Endodermal cell (in vitro differentiated cells): ENCODE measurements around the gene YARS1. TPM values are rescaled to one million over a fixed set of nuclear protein-coding genes. Genes with fewer than 3 reads are reported as not detected.

ENCODE experiments used
- DNase-seq: peaks from one replicate; pipeline ENCODE4 v3.0.0-alpha.2; 2017
- H3K27ac ChIP-seq: 2 replicates; pipeline ENCODE4 v1.5.1; 2013; ENCODE audit warnings: mild to moderate bottlenecking, low read depth, low read length, moderate library complexity
- H3K27me3 ChIP-seq: 2 replicates; pipeline ENCODE4 v1.6.1; 2013; ENCODE audit warnings: mild to moderate bottlenecking, low read length, moderate library complexity; ENCODE audit not compliant: insufficient read depth, control insufficient read depth, poor library complexity, severe bottlenecking
- H3K36me3 ChIP-seq: 2 replicates; pipeline ENCODE4 v1.7.0; 2013; ENCODE audit warnings: mild to moderate bottlenecking, low read length, moderate library complexity; ENCODE audit not compliant: control insufficient read depth, insufficient read depth
- H3K4me1 ChIP-seq: one replicate; pipeline ENCODE4 v1.7.0; 2013; ENCODE audit warnings: low read length; ENCODE audit not compliant: control insufficient read depth, insufficient read depth
- H3K4me3 ChIP-seq: 2 replicates; pipeline ENCODE4 v1.5.1; 2013; ENCODE audit warnings: mild to moderate bottlenecking, low read length, moderate library complexity
- H3K9ac ChIP-seq: 2 replicates; pipeline ENCODE4 v1.6.1; 2013; ENCODE audit warnings: mild to moderate bottlenecking, low read length, moderate library complexity; ENCODE audit not compliant: poor library complexity, severe bottlenecking; ENCODE audit errors: extremely low read depth
- H3K9me3 ChIP-seq: 2 replicates; pipeline ENCODE4 v1.6.1; 2013; ENCODE audit warnings: mild to moderate bottlenecking, low read length, moderate library complexity; ENCODE audit not compliant: control insufficient read depth
- H3K27ac Mint-ChIP-seq: 2 replicates; pipeline ENCODE4 v1.8.0; 2020; ENCODE audit warnings: mixed read lengths
- H3K27me3 Mint-ChIP-seq: 2 replicates; pipeline ENCODE4 v1.8.0; 2021; ENCODE audit warnings: mild to moderate bottlenecking, mixed read lengths; ENCODE audit not compliant: insufficient read depth
- H3K36me3 Mint-ChIP-seq: 2 replicates; pipeline ENCODE4 v1.8.0; 2020; ENCODE audit warnings: low read depth, mixed read lengths
- H3K4me1 Mint-ChIP-seq: 2 replicates; pipeline ENCODE4 v1.8.0; 2020; ENCODE audit warnings: mixed read lengths
- H3K4me3 Mint-ChIP-seq: 2 replicates; pipeline ENCODE4 v1.8.0; 2020; ENCODE audit warnings: mild to moderate bottlenecking, moderate library complexity, mixed read lengths
- H3K9me3 Mint-ChIP-seq: 2 replicates; pipeline ENCODE4 v1.8.0; 2020; ENCODE audit warnings: mild to moderate bottlenecking, mixed read lengths
- CTCF ChIP-seq: fragments of 200-600 bp; sonication (generic); conservative IDR thresholded peaks from 2 replicates; pipeline ENCODE4 v1.5.0; 2021; ENCODE audit warnings: antibody characterized with exemption, mild to moderate bottlenecking
- WGBS, 2 experiments: methylation state at CpG; one replicate each; pipeline versions ENCODE4 v1.1.5 to v1.1.7; 2013; ENCODE audit warnings: missing lambda C conversion rate in 2 of 2, mixed read lengths in 1 of 2; ENCODE audit not compliant: insufficient coverage in 1 of 2, insufficient read length in 1 of 2; 5-methylcytosine and 5-hydroxymethylcytosine counted together
- total RNA-seq, 2 donors: library from RNA; stranded (reverse); fragmentation: NEBNext Ultra II Directional in 1 of 2; extraction: Animal tissue kit (Norgen Biotek cat#: 25700) in 1 of 2; gene quantifications; 2 replicates in 1 of 2; 3 replicates in 1 of 2; pipeline ENCODE4 v1.2.1, GENCODE V29; 2021

YARS1 gene
- total RNA-seq, 2 donors from 2014 or later = 141 to 154 TPM

- Mint-ChIP-seq H3K4me1 (no peaks in the 10 kb centered on the region), H3K27me3 (no peaks in the 10 kb centered on the region), H3K36me3 (peaks cover 82% of the 10 kb centered on the region), H3K9me3 (no peaks in the 10 kb centered on the region), H3K27ac (no peak overlapping the region), H3K4me3 (no peak overlapping the region)
- Histone ChIP-seq H3K27ac (no peak overlapping the region), H3K9me3 (no peaks in the 10 kb centered on the region), H3K4me1 (peaks cover 10% of the 10 kb centered on the region), H3K36me3 (peaks cover 98% of the 10 kb centered on the region), H3K9ac (no peak overlapping the region), H3K27me3 (no peaks in the 10 kb centered on the region), H3K4me3 (no peak overlapping the region)
- no peak for TF ChIP-seq CTCF
- DNase-seq = peak; percentile 40
- 94 to 97% methylated on average over 5 of the region's 5 CpGs for WGBS, 2 experiments
These were observed 35.1 kb downstream of the YARS1 start for GRCh38 chr1:32782086-32782485.

GRCh38 chr1:32780628-32781234, 36.4 kb downstream of the YARS1 start:
- no peak overlapping the region for H3K27ac ChIP-seq
- no peak for TF ChIP-seq CTCF
- no peaks in the 10 kb centered on the region for H3K27me3 ChIP-seq
- no peak overlapping the region for H3K4me3 ChIP-seq
- 94 to 97% methylated on average over 7 to 8 of the region's 8 CpGs for WGBS, 2 experiments
- Mint-ChIP-seq H3K36me3 (peaks cover 79% of the 10 kb centered on the region), H3K4me3 (no peak overlapping the region), H3K4me1 (peaks cover 2% of the 10 kb centered on the region), H3K9me3 (no peaks in the 10 kb centered on the region), H3K27me3 (no peaks in the 10 kb centered on the region), H3K27ac (no peak overlapping the region)
- DNase-seq = no peak
- H3K9ac ChIP-seq = no peak overlapping the region
- H3K9me3 ChIP-seq = no peaks in the 10 kb centered on the region
- H3K36me3 ChIP-seq = peaks cover 98% of the 10 kb centered on the region
- peaks cover 10% of the 10 kb centered on the region for H3K4me1 ChIP-seq

GRCh38 chr1:32780005-32780404, 37.2 kb downstream of the YARS1 start:
- no peak overlapping the region for H3K4me3 Mint-ChIP-seq

More at GRCh38 chr1:32780005-32780404, 37.2 kb downstream of the YARS1 start:
- no peak for DNase-seq
- no peak overlapping the region for H3K9ac ChIP-seq
- H3K36me3 Mint-ChIP-seq = peaks cover 81% of the 10 kb centered on the region
- no peaks in the 10 kb centered on the region for H3K27me3 ChIP-seq
- H3K36me3 ChIP-seq = peaks cover 98% of the 10 kb centered on the region
- WGBS, 2 experiments = 97% methylated on average over 7 to 8 of the region's 8 CpGs
- no peaks in the 10 kb centered on the region for H3K9me3 Mint-ChIP-seq
- H3K4me1 ChIP-seq = peaks cover 13% of the 10 kb centered on the region
- H3K4me3 ChIP-seq = no peak overlapping the region
- TF ChIP-seq CTCF = no peak
- H3K27ac ChIP-seq = no peak overlapping the region
- H3K4me1 Mint-ChIP-seq = peaks cover 4% of the 10 kb centered on the region
- H3K27ac Mint-ChIP-seq = no peak overlapping the region
- H3K9me3 ChIP-seq = no peaks in the 10 kb centered on the region
- no peaks in the 10 kb centered on the region for H3K27me3 Mint-ChIP-seq
